Measurements from ENCODE around the gene CASP14. TPM values are rescaled to one million over a fixed set of nuclear protein-coding genes. Genes with fewer than 3 reads are reported as not detected.
"Not testable (repeated sequence)": the region's sequence is repeated elsewhere in the genome, so short reads cannot be mapped to it uniquely, and the experiment has no call there.

The CASP14 gene
- total and polyA plus RNA-seq, 2 of the 13 experiments (the other 11 are each of a cell fraction or from before 2014, with no cell fraction given) = not detected

GRCh38 chr19:15080002-15080401 is 30.7 kb downstream of the CASP14 start:
- H3K4me1 ChIP-seq (ENCODE audit: insufficient read depth, low read length); H3K9me3 ChIP-seq (ENCODE audit: low read length); BruUV-seq (replicated peaks); FAIRE-seq; H2AFZ ChIP-seq (ENCODE audit: low read length); H3K36me3 ChIP-seq (replicated peaks in 1 of 2; ENCODE audit: control insufficient read depth in 1 of 2, insufficient read depth in 2 of 2, low read length in 2 of 2); H3K9ac ChIP-seq (ENCODE audit: insufficient read depth, low read depth, low read length); intact Hi-C loops (cut with micrococcal nuclease; ENCODE audit: unreplicated experiment); H3K4me2 ChIP-seq (ENCODE audit: low read depth, low read length); H4K20me1 ChIP-seq (ENCODE audit: insufficient read depth, low read length); DNase-seq (ENCODE audit: low spot score); H3K4me3 ChIP-seq (replicated peaks in 1 of 3; ENCODE audit: insufficient read depth in 1 of 3, low read depth in 2 of 3, low read length in 3 of 3); POLR2A ChIA-PET; H3K79me2 ChIP-seq (ENCODE audit: insufficient read depth, low read length); H3K27ac ChIP-seq (ENCODE audit: extremely low read length, insufficient read depth, low read length); CTCF ChIA-PET (ENCODE audit: low intra/inter-chr PET ratio, low total read pairs); ATAC-seq: not testable (repeated sequence)
- H3K27me3 ChIP-seq (ENCODE audit: control insufficient read depth in 1 of 2, insufficient read depth in 2 of 2, low read length in 2 of 2) = 0 out of 5 replicates have a peak, but pooled peaks cover 0 to 11% of the 10 kb centered on the region in 2 experiments
- TF ChIP-seq MIER2 (CRISPR knock-in tag; IDR thresholded peaks at IDR 0.05) (peak; percentile 78), EHMT2 (IDR thresholded peaks at IDR 0.05; ENCODE audit: borderline replicate concordance, low read depth, low read length) (peak; percentile 39; the same call in 1 of the 2 replicates), REST (IDR thresholded peaks at IDR 0.05; ENCODE audit: borderline replicate concordance in 1 of 2, low read depth in 1 of 2, low read length in 2 of 2) (peak; percentile 14 to 89; a peak in 3 of 4 replicates)
- 23% methylated on average over 4 of the region's 4 CpGs for WGBS (ENCODE audit: low lambda C conversion rate)
- in situ Hi-C loops (cut with HindIII; ENCODE audit: extremely low pct_ligation_motif_present, low pct_unique_long_range_greater_than_20kb) = loop anchor here (25.0 kb wide), 1 partner anchor 482 kb away; no protein-coding TSS in a partner anchor

- FAIRE-seq (no peak), ATAC-seq (no peak), DNase-seq (ENCODE audit: low spot score) (no peak)
- Histone ChIP-seq H3K4me2 (ENCODE audit: low read depth, low read length) (no peak within 1 kb of the TSS), H3K79me2 (ENCODE audit: insufficient read depth, low read length) (no peaks in the 10 kb centered on the region), H4K20me1 (ENCODE audit: insufficient read depth, low read length) (no peaks in the 10 kb centered on the region), H3K27ac (ENCODE audit: extremely low read length, insufficient read depth, low read length) (no peak within 1 kb of the TSS), H3K27me3 (ENCODE audit: control insufficient read depth in 1 of 2, insufficient read depth in 2 of 2, low read length in 2 of 2) (peaks cover 0 to 21% of the 10 kb centered on the region in 2 experiments; a peak in 2 of 5 replicates), H3K4me3 (replicated peaks in 1 of 3; ENCODE audit: insufficient read depth in 1 of 3, low read depth in 2 of 3, low read length in 3 of 3) (no peak within 1 kb of the TSS), H3K9me3 (ENCODE audit: low read length) (no peaks in the 10 kb centered on the region), H3K36me3 (replicated peaks in 1 of 2; ENCODE audit: control insufficient read depth in 1 of 2, insufficient read depth in 2 of 2, low read length in 2 of 2) (no peaks in the 10 kb centered on the region), H3K9ac (ENCODE audit: insufficient read depth, low read depth, low read length) (no peak within 1 kb of the TSS), H2AFZ (ENCODE audit: low read length) (no peak within 1 kb of the TSS), H3K4me1 (ENCODE audit: insufficient read depth, low read length) (no peaks in the 10 kb centered on the region)
- WGBS (ENCODE audit: low lambda C conversion rate) = 39% methylated on average over 5 of the region's 6 CpGs
- CTCF ChIA-PET (ENCODE audit: low intra/inter-chr PET ratio, low total read pairs) = no interaction called here
- intact Hi-C loops (cut with micrococcal nuclease; ENCODE audit: unreplicated experiment) (no loop called here), in situ Hi-C loops (cut with HindIII; ENCODE audit: extremely low pct_ligation_motif_present, low pct_unique_long_range_greater_than_20kb) (loop anchor here (25.0 kb wide), 1 partner anchor 480 kb away; no protein-coding TSS in a partner anchor)
- POLR2A ChIA-PET = no interaction called here
- TF ChIP-seq ZNF557 (CRISPR knock-in tag; IDR thresholded peaks at IDR 0.05) = no peak
- no peak for TF ChIP-seq ZNF207 (IDR thresholded peaks at IDR 0.05; ENCODE audit: borderline replicate concordance)
- TF ChIP-seq SP140L (CRISPR knock-in tag; IDR thresholded peaks at IDR 0.05; ENCODE audit: borderline replicate concordance) = no peak
- no peak for TF ChIP-seq MED1 (CRISPR knock-in tag; IDR thresholded peaks at IDR 0.05)
- TF ChIP-seq POLR2AphosphoS5 (IDR thresholded peaks at IDR 0.05; ENCODE audit: low read depth, low read length) = no peak
- TF ChIP-seq NFRKB (IDR thresholded peaks at IDR 0.05) = no peak
- no peak for TF ChIP-seq TRIM24 (CRISPR knock-in tag; IDR thresholded peaks at IDR 0.05)
- TF ChIP-seq ZNF883 (CRISPR knock-in tag; IDR thresholded peaks at IDR 0.05; ENCODE audit: not compliant biosample characterization) = no peak
- TF ChIP-seq PRMT3 (CRISPR knock-in tag; IDR thresholded peaks at IDR 0.05; ENCODE audit: borderline replicate concordance, low read depth) = no peak
- TF ChIP-seq AGO2 (optimal IDR thresholded peaks at IDR 0.05; ENCODE audit: low read depth, low read length) = no peak
- TF ChIP-seq ZNF382 (CRISPR knock-in tag; IDR thresholded peaks at IDR 0.05; ENCODE audit: borderline replicate concordance) = no peak
- BruUV-seq (replicated peaks) = no TSS peak
Observed at GRCh38 chr19:15081911-15082310, 32.6 kb downstream of the CASP14 start, which contains the start of gene OR1I1. Gene OR1I1, plus strand, starts transcription at chr19:15082211. Its CDS starts 4,855 bp downstream, at chr19:15087066.
